AG04450 (cell line): ENCODE measurements around the gene NANOS1. TPM values are rescaled to one million over a fixed set of nuclear protein-coding genes. Genes with fewer than 3 reads are reported as not detected.

Experiments used
- CTCF ChIA-PET: fragments of 300-600, 350-600 bp; formaldehyde crosslinking; extraction: SDS; loops from one replicate; lab custom pipeline; 2022; ENCODE audit warnings: antibody characterized with exemption, inconsistent platforms; lab: Charles Lee
- POLR2A ChIA-PET: fragments of 350-600 bp; formaldehyde crosslinking; extraction: SDS; loops from one replicate; lab custom pipeline; 2021; ENCODE audit warnings: antibody characterized with exemption, inconsistent platforms; lab: Yijun Ruan, JAX
- DNase-seq: peaks from one replicate; pipeline ENCODE4 v3.0.0-alpha.2; 2011; ENCODE audit warnings: low read depth, low spot score
- H3K27ac ChIP-seq: one replicate; pipeline ENCODE4 v1.5.1; 2012; ENCODE audit warnings: low read depth, low read length, control low read depth
- H3K27me3 ChIP-seq: one replicate; pipeline ENCODE4 v1.6.0; 2012; ENCODE audit warnings: low read length; ENCODE audit not compliant: control insufficient read depth, insufficient read depth
- H3K4me3 ChIP-seq: 2 replicates; pipeline ENCODE4 v1.5.1; 2011; ENCODE audit warnings: mild to moderate bottlenecking, low read depth, low read length, control low read depth
- H3K9me3 ChIP-seq: 2 replicates; pipeline ENCODE4 v1.5.1; 2012; ENCODE audit warnings: low read length; ENCODE audit not compliant: control insufficient read depth, insufficient read depth
- polyA plus RNA-seq: library from polyadenylated mRNA; depleted of rRNA; stranded (reverse); fragments of >200 nt; gene quantifications from 2 replicates; pipeline ENCODE4 v1.2.3, GENCODE V29; 2011
- TF ChIP-seq, protein P1 (sequence below): IDR thresholded peaks from 2 replicates; pipeline ENCODE4 v1.5.1; 2011; ENCODE audit warnings: low read depth, low read length, control low read depth, inconsistent platforms

NANOS1 gene
- polyA plus RNA-seq, 1 experiment = 0.95 TPM

DNA sequence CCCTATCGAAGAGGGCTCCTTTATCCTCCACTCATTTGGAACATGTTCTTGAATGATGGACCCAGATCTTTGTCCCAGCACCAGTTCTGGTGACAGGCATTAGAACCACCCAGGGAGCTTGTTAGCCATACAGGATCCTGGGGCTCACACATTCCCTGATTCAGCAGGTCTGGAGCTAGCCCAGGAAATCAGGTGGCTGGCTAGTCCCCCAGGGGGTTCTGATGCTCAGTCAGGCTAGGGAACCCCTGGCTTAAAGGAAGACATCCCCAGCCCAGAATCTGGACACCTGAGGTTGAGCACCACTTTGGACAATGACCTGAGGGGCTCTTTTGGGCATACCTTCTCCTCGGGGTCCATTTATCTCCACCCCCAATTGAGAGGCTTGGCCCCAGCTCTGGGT is 37.0 kb upstream of the NANOS1 start:
- peaks cover 13% of the 10 kb centered on the region for H3K27me3 ChIP-seq
- ChIA-PET POLR2A (no interaction called here), CTCF (no interaction called here)
- no peaks in the 10 kb centered on the region for H3K9me3 ChIP-seq
- TF ChIP-seq, protein P1, sequence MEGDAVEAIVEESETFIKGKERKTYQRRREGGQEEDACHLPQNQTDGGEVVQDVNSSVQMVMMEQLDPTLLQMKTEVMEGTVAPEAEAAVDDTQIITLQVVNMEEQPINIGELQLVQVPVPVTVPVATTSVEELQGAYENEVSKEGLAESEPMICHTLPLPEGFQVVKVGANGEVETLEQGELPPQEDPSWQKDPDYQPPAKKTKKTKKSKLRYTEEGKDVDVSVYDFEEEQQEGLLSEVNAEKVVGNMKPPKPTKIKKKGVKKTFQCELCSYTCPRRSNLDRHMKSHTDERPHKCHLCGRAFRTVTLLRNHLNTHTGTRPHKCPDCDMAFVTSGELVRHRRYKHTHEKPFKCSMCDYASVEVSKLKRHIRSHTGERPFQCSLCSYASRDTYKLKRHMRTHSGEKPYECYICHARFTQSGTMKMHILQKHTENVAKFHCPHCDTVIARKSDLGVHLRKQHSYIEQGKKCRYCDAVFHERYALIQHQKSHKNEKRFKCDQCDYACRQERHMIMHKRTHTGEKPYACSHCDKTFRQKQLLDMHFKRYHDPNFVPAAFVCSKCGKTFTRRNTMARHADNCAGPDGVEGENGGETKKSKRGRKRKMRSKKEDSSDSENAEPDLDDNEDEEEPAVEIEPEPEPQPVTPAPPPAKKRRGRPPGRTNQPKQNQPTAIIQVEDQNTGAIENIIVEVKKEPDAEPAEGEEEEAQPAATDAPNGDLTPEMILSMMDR = no peak
- no peak overlapping the region for H3K27ac ChIP-seq
- H3K4me3 ChIP-seq = no peak overlapping the region
- DNase-seq = no peak

DNA sequence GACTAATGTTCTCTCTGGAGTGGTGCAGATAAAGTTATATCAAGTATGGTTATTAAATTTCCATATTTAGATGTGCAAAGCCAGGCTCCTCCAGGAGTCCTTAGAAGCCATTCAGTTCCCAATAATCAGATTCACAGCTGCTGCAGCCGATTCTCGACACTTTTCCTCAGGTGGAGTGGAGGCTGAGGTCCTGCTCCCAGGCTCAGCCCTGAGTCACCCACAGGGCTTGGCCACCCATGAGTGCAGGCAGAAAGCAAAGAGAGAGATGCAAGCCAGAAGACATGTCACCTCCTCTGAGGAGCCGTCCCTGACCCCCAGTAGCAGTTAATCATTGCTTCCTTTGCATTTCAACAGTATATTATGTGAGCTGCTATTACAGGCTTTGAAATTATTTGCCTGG is 36.3 kb upstream of the NANOS1 start:
- ChIA-PET CTCF (no interaction called here), POLR2A (no interaction called here)
- Histone ChIP-seq H3K27me3 (peaks cover 13% of the 10 kb centered on the region), H3K4me3 (no peak overlapping the region), H3K27ac (no peak overlapping the region), H3K9me3 (no peaks in the 10 kb centered on the region)
- DNase-seq = no peak
- TF ChIP-seq, protein P1 = no peak

DNA sequence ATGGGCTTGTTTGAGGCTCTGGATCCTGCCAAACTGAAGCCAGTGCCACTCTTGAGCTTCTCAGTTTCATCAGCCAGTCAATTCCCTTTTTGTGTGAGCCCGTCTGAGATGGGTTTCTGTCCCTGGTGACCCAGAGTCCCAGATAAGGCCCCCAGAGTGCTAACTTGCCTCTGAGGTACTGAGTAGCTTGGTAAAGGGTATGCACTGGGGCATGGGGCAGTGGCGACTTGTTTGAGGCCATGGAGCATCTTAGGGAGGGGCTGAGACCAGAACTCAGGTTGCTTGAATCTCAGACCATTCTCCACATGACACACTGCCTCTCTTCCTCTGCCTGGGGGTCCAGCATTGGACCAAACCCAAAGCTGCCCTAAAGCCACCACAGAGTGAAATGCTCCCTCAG is 35.2 kb upstream of the NANOS1 start:
- H3K9me3 ChIP-seq = no peaks in the 10 kb centered on the region
- TF ChIP-seq, protein P1 = no peak
- ChIA-PET CTCF (no interaction called here), POLR2A (no interaction called here)
- peaks cover 13% of the 10 kb centered on the region for H3K27me3 ChIP-seq
- no peak for DNase-seq
- no peak overlapping the region for H3K27ac ChIP-seq
- no peak overlapping the region for H3K4me3 ChIP-seq

DNA sequence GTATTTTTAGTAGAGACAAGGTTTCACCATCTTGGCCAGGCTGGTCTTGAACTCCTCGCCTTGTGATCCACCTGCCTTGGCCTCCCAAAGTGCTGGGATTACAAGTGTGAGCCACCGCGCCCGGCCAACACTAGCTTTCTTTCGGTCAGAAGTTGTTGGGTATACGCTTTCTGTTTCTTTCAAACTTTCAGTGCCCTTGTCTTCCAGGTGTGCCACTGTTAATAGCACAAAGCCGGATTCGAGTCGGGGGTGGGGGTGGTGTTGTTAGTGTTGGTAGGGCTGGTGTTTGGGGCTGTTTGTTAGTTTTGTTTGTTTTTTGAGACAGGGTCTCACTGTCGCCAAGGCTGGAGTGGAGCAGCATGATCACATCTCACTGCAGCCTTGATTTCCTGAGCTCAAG is 33.8 kb upstream of the NANOS1 start:
- Histone ChIP-seq H3K27ac (no peak overlapping the region), H3K27me3 (peaks cover 18% of the 10 kb centered on the region), H3K4me3 (no peak overlapping the region), H3K9me3 (no peaks in the 10 kb centered on the region)
- DNase-seq = no peak
- ChIA-PET CTCF (no interaction called here), POLR2A (no interaction called here)
- TF ChIP-seq, protein P1 = no peak

DNA sequence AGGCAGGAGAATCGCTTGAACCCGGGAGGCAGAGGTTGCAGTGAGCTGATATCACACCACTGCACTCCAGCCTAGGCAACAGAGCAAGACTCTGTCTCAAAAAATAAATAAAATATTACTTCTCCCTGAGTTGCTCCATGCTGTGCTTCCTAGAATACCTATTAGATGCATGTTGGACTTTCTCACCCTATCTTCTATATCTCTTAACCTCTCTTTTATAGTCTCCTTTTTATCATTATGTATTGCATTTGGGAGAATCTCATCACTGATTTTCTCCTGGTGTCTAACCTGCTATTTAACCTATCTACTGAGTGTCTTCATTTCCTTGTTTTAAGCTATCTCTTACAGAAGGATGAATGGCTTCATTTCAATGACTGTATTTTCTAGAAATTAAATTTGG is 32.1 kb upstream of the NANOS1 start:
- DNase-seq = no peak
- Histone ChIP-seq H3K4me3 (no peak overlapping the region), H3K9me3 (no peaks in the 10 kb centered on the region), H3K27ac (no peak overlapping the region), H3K27me3 (peaks cover 28% of the 10 kb centered on the region)
- TF ChIP-seq, protein P1 = no peak
- ChIA-PET POLR2A (no interaction called here), CTCF (no interaction called here)
